ENCODE results near the gene TEX38.

GRCh38 chr1:46642115-46642680, 29.5 kb upstream of the TEX38 start:
- TF ChIP-seq CTCF (IDR thresholded peaks at IDR 0.05; ENCODE audit: low read depth, low read length, poor library complexity, severe bottlenecking) (no peak), EZH2phosphoT487 (IDR thresholded peaks at IDR 0.05; ENCODE audit: borderline replicate concordance, low read length) (no peak)
